Measurements from ENCODE around the gene FCGR3A.
"Not testable (repeated sequence)": the region's sequence is repeated elsewhere in the genome, so short reads cannot be mapped to it uniquely, and the experiment has no call there.

FCGR3A gene

GRCh38 chr1:161549652-161550051 lies at the start of gene FCGR3A:
Gene FCGR3A (minus strand): TSS chr1:161549818. CDS start chr1:161549736, 82 bp downstream.
- no peak for DNase-seq

GRCh38 chr1:161597077-161597476 lies 47.5 kb upstream of the FCGR3A start:
- DNase-seq = not testable (repeated sequence)

GRCh38 chr1:161595583-161595982 lies 46.0 kb upstream of the FCGR3A start:
- DNase-seq = not testable (repeated sequence)

- DNase-seq = not testable (repeated sequence)
These were observed 45.6 kb upstream of the FCGR3A start for GRCh38 chr1:161595173-161595572.

GRCh38 chr1:161594269-161594984 lies 44.8 kb upstream of the FCGR3A start:
- DNase-seq = not testable (repeated sequence)

GRCh38 chr1:161593092-161593755 lies 43.6 kb upstream of the FCGR3A start:
- not testable (repeated sequence) for DNase-seq

GRCh38 chr1:161592586-161592985 lies 43.0 kb upstream of the FCGR3A start:
- DNase-seq = not testable (repeated sequence)

- DNase-seq = not testable (repeated sequence)
These were observed 40.3 kb upstream of the FCGR3A start for GRCh38 chr1:161589920-161590319.

- DNase-seq = not testable (repeated sequence)
These were observed 39.7 kb upstream of the FCGR3A start for GRCh38 chr1:161589365-161589764.

GRCh38 chr1:161588596-161588995 lies 39.0 kb upstream of the FCGR3A start:
- DNase-seq = not testable (repeated sequence)

- DNase-seq = not testable (repeated sequence)
These were observed 33.3 kb upstream of the FCGR3A start for GRCh38 chr1:161582882-161583281.

GRCh38 chr1:161580879-161581537 lies 31.4 kb upstream of the FCGR3A start:
- not testable (repeated sequence) for DNase-seq

GRCh38 chr1:161579856-161580507 lies 30.4 kb upstream of the FCGR3A start:
- DNase-seq = not testable (repeated sequence)

GRCh38 chr1:161576676-161577075 lies 27.1 kb upstream of the FCGR3A start:
- DNase-seq = not testable (repeated sequence)

GRCh38 chr1:161571703-161572102 lies 22.1 kb upstream of the FCGR3A start:
- DNase-seq = not testable (repeated sequence)

- DNase-seq = not testable (repeated sequence)
These were observed 17.0 kb upstream of the FCGR3A start for GRCh38 chr1:161566602-161566960.

GRCh38 chr1:161563522-161563921 lies 13.9 kb upstream of the FCGR3A start:
- DNase-seq = not testable (repeated sequence)

- not testable (repeated sequence) for DNase-seq
These were observed 12.8 kb upstream of the FCGR3A start for GRCh38 chr1:161562441-161562840.

GRCh38 chr1:161560960-161561715 lies 11.5 kb upstream of the FCGR3A start:
- not testable (repeated sequence) for DNase-seq

- not testable (repeated sequence) for DNase-seq
These were observed 8.2 kb upstream of the FCGR3A start for GRCh38 chr1:161557506-161558450.

- not testable (repeated sequence) for DNase-seq
These were observed 7.4 kb upstream of the FCGR3A start for GRCh38 chr1:161556990-161557389.
